HFF-Myc (cell line): Measurements from ENCODE around the gene UTP4.

Experiments used
- DNase-seq: peaks from one replicate; pipeline ENCODE4 v3.0.0-alpha.2; 2011; ENCODE audit warnings: low read depth; ENCODE audit errors: extremely low read depth
- H3K4me3 ChIP-seq: replicated peaks from 2 replicates; pipeline ENCODE4 v1.5.1; 2011; ENCODE audit warnings: low read depth, mild to moderate bottlenecking, control low read depth, low read length
- CTCF ChIP-seq: IDR thresholded peaks from 2 replicates; pipeline ENCODE4 v1.5.1; 2012; ENCODE audit warnings: mild to moderate bottlenecking, low read depth, low read length, control low read depth; ENCODE audit errors: missing control alignments

UTP4 gene

GRCh38 chr16:69187446-69188235 lies 55.2 kb downstream of the UTP4 start:
- TF ChIP-seq CTCF = no peak
- no peak for DNase-seq
- H3K4me3 ChIP-seq = peak overlapping the region; percentile 81

GRCh38 chr16:69188236-69188549 lies 55.7 kb downstream of the UTP4 start:
- no peak for TF ChIP-seq CTCF
- no peak for DNase-seq
- H3K4me3 ChIP-seq = peak overlapping the region; percentile 81

DNA sequence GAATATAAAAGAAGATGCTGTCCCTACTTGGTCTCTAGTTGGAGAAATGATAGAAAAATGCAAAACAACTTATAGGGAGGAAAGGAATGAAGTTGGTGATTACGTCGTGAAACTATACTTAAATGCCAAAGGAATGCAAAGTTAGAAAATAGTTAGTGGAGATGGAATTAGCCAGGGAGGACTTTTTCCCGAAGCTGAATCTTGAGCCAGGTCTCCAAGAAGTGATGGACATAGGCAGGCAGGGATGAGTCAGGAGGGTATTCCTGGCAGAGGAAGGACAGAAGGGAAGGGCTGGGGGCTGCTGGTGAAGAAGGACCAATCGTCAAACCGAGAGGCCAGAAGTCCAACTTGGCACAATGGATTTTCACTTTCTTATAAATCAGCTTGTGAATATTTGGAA lies 56.3 kb downstream of the UTP4 start:
- DNase-seq = no peak
- no peak for TF ChIP-seq CTCF
- H3K4me3 ChIP-seq = peak overlapping the region; percentile 81

- no peak for TF ChIP-seq CTCF
- 0 out of 2 replicates have a peak overlapping the region, but pooled peaks have one; percentile 81 for H3K4me3 ChIP-seq
- no peak for DNase-seq
Measured at GRCh38 chr16:69190046-69190588, 57.7 kb downstream of the UTP4 start.

GRCh38 chr16:69190598-69190997 lies 58.1 kb downstream of the UTP4 start:
- no peak for TF ChIP-seq CTCF
- DNase-seq = no peak

GRCh38 chr16:69191136-69191535 lies 58.7 kb downstream of the UTP4 start:
- TF ChIP-seq CTCF = no peak
- DNase-seq = no peak
- no peak overlapping the region for H3K4me3 ChIP-seq

More at GRCh38 chr16:69190598-69190997, 58.1 kb downstream of the UTP4 start:
- no peak overlapping the region for H3K4me3 ChIP-seq

DNA sequence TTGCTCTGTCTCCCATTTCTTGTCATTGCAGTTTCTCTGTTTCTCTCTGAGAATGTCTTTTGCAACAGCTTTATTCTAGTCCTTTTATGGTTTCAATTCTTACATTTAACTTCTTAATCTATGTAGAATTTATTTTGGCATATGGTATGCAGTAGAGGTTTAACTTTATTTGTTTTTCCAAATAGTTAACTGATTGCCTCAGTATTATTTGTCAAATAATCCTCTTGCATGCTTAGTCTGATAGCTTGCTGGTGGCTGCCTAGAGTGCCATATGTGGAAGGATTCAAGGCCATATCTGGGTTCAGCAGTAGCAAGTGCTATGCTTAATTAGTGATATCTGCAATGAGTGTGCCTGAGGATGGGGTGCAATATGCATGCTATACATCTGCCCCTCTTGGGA lies 61.4 kb downstream of the UTP4 start:
- no peak overlapping the region for H3K4me3 ChIP-seq
- no peak for DNase-seq
- no peak for TF ChIP-seq CTCF
